PC-9 (cell line): ENCODE measurements around the gene ARPC4. TPM values are rescaled to one million over a fixed set of nuclear protein-coding genes. Genes with fewer than 3 reads are reported as not detected.

Experiments used
- BruUV-seq: library from RNA; stranded (reverse); fragments of 400-500 nt; replicated peaks from 2 replicates; lab custom pipeline; 2021; lab: Mats Ljungman, UMichigan
- CTCF ChIA-PET: fragments of 300-600 bp; sonication (Branson Sonifier 250); formaldehyde crosslinking; loops from one replicate; lab custom pipeline; 2022; ENCODE audit warnings: antibody characterized with exemption; lab: Charles Lee
- POLR2A ChIA-PET: fragments of 300-600 bp; sonication (Branson Sonifier 250); formaldehyde crosslinking; loops from one replicate; lab custom pipeline; 2022; ENCODE audit warnings: antibody characterized with exemption; ENCODE audit not compliant: unreplicated experiment; lab: Charles Lee
- DNase-seq, 2 experiments: peaks; one replicate each; pipeline versions ENCODE4 v3.0.0 to v3.0.0-alpha.2; 2015 to 2022; ENCODE audit warnings: mixed read lengths in 1 of 2
- H2AFZ ChIP-seq: fragments of 200-600 bp; sonication (generic); 2 replicates; pipeline ENCODE4 v1.8.1; 2017; ENCODE audit warnings: antibody characterized with exemption
- H3F3A ChIP-seq: fragments of 200-600 bp; sonication (generic); 2 replicates; pipeline ENCODE4 v1.8.1; 2017; ENCODE audit warnings: antibody characterized with exemption, mild to moderate bottlenecking, low read depth; ENCODE audit not compliant: insufficient read depth
- H3K27ac ChIP-seq: fragments of 200-600 bp; sonication (generic); 2 replicates; pipeline ENCODE4 v1.6.1; 2016; ENCODE audit warnings: mixed run types
- H3K27me3 ChIP-seq: fragments of 200-600 bp; sonication (generic); 2 replicates; pipeline ENCODE4 v1.6.1; 2016; ENCODE audit warnings: low read depth, mixed run types; ENCODE audit not compliant: insufficient read depth
- H3K36me3 ChIP-seq: fragments of 200-600 bp; sonication (generic); 2 replicates; pipeline ENCODE4 v1.6.1; 2016; ENCODE audit warnings: low read depth, mixed run types
- H3K4me1 ChIP-seq: fragments of 200-600 bp; sonication (generic); replicated peaks from 2 replicates; pipeline ENCODE4 v1.6.1; 2016; ENCODE audit warnings: mixed run types; ENCODE audit not compliant: insufficient read depth
- H3K4me2 ChIP-seq: fragments of 200-600 bp; sonication (generic); 2 replicates; pipeline ENCODE4 v1.6.1; 2017; ENCODE audit warnings: mixed run types
- H3K4me3 ChIP-seq: fragments of 200-600 bp; sonication (generic); 2 replicates; pipeline ENCODE4 v1.6.1; 2016; ENCODE audit warnings: mixed run types
- H3K79me2 ChIP-seq: fragments of 200-600 bp; sonication (generic); 2 replicates; pipeline ENCODE4 v1.6.1; 2017; ENCODE audit warnings: low read depth, mixed run types
- H3K9me2 ChIP-seq: fragments of 200-600 bp; sonication (generic); 2 replicates; pipeline ENCODE4 v1.8.1; 2017; ENCODE audit warnings: mild to moderate bottlenecking; ENCODE audit not compliant: insufficient read depth
- H3K9me3 ChIP-seq: fragments of 200-600 bp; sonication (generic); 2 replicates; pipeline ENCODE4 v1.8.1; 2016; ENCODE audit warnings: low read depth; ENCODE audit not compliant: insufficient read depth
- H4K20me1 ChIP-seq: fragments of 200-600 bp; sonication (generic); 2 replicates; pipeline ENCODE4 v1.8.1; 2017; ENCODE audit not compliant: insufficient read depth
- EZH2 ChIP-seq: fragments of 200-600 bp; sonication (generic); IDR thresholded peaks from 2 replicates; pipeline ENCODE4 v1.8.0; 2017; ENCODE audit warnings: antibody characterized with exemption, low read depth
- intact Hi-C: fragments of 100-400 bp; cut with micrococcal nuclease; formaldehyde crosslinking; loops from one replicate; pipeline ENCODE4 v1.10.0; 2022; ENCODE audit not compliant: unreplicated experiment
- total RNA-seq: library from RNA; stranded (reverse); gene quantifications from 2 replicates; pipeline ENCODE4 v1.2.3, GENCODE V29; 2021
- TF ChIP-seq, protein P1 (sequence below): fragments of 200-600 bp; sonication (generic); conservative IDR thresholded peaks from 2 replicates; pipeline ENCODE4 v1.6.1; 2017; ENCODE audit warnings: mixed run types, antibody characterized with exemption, mild to moderate bottlenecking, moderate library complexity

The ARPC4 gene
- total RNA-seq, 1 experiment from 2014 or later = 127 TPM

DNA sequence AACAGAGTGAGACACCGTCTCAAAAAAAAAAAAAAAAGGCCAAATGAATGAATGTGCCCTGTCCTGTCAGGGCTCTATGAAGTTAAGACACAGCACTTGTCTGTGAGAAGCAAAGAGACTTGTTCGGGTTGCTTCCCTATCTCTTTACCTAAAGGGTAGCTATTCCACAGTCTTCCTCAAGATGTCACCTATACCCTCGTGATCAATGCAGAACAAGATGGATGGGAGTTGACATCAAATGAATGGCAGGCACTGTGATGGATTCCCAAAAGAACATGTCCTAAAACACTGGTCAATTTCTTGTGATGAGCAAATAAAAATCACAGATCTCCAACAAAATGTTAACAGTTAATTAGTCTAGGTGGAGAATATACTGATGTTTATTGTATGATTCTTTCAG is 10.1 kb upstream of the ARPC4 start:
- 0 out of 2 replicates have a peak, but pooled peaks cover 3% of the 10 kb centered on the region for H3F3A ChIP-seq
- H3K4me3 ChIP-seq = no peak overlapping the region
- no peaks in the 10 kb centered on the region for H3K9me2 ChIP-seq
- H4K20me1 ChIP-seq = no peaks in the 10 kb centered on the region
- H3K36me3 ChIP-seq = peaks cover 11% of the 10 kb centered on the region
- no peak overlapping the region for H3K4me2 ChIP-seq
- H3K9me3 ChIP-seq = no peaks in the 10 kb centered on the region
- POLR2A ChIA-PET = no interaction called here
- no peak overlapping the region for H3K27ac ChIP-seq
- no peak for TF ChIP-seq EZH2
- TF ChIP-seq, protein P1, sequence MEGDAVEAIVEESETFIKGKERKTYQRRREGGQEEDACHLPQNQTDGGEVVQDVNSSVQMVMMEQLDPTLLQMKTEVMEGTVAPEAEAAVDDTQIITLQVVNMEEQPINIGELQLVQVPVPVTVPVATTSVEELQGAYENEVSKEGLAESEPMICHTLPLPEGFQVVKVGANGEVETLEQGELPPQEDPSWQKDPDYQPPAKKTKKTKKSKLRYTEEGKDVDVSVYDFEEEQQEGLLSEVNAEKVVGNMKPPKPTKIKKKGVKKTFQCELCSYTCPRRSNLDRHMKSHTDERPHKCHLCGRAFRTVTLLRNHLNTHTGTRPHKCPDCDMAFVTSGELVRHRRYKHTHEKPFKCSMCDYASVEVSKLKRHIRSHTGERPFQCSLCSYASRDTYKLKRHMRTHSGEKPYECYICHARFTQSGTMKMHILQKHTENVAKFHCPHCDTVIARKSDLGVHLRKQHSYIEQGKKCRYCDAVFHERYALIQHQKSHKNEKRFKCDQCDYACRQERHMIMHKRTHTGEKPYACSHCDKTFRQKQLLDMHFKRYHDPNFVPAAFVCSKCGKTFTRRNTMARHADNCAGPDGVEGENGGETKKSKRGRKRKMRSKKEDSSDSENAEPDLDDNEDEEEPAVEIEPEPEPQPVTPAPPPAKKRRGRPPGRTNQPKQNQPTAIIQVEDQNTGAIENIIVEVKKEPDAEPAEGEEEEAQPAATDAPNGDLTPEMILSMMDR = peak; percentile 38
- no peaks in the 10 kb centered on the region for H3K4me1 ChIP-seq
- H3K27me3 ChIP-seq = no peaks in the 10 kb centered on the region
- CTCF ChIA-PET = no interaction called here
- no peaks in the 10 kb centered on the region for H3K79me2 ChIP-seq
- no peak overlapping the region for H2AFZ ChIP-seq
- no TSS peak for BruUV-seq
- no peak for DNase-seq
- intact Hi-C loops = no loop called here

DNA sequence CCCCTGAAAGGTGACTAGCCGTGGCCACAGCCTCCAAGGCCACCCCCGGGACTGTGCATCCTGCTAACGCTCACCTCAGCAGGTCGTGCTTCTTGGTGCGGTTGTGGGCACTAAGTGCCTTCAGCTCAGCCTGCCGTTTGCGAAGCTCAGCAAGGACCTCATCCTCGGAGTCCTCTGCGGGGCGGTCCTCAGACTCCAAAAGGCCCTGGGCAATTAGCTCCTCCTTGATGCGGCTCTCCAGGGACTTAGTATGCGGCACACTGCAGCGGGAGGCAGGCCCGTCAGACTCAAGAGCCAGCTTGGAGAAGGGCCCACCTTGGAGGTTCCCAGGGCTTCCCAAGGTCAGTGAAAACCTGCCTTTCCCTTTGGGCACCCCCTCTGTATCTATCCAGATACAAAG is 8.9 kb upstream of the ARPC4 start:
- Histone ChIP-seq H3K27ac (no peak overlapping the region), H3K36me3 (peaks cover 11% of the 10 kb centered on the region), H2AFZ (no peak overlapping the region), H3K27me3 (no peaks in the 10 kb centered on the region), H3F3A (0 out of 2 replicates have a peak, but pooled peaks cover 3% of the 10 kb centered on the region), H3K4me3 (no peak overlapping the region), H3K9me2 (no peaks in the 10 kb centered on the region), H3K79me2 (no peaks in the 10 kb centered on the region), H3K9me3 (no peaks in the 10 kb centered on the region), H3K4me2 (no peak overlapping the region), H3K4me1 (no peaks in the 10 kb centered on the region), H4K20me1 (no peaks in the 10 kb centered on the region)
- TF ChIP-seq EZH2 = no peak
- ChIA-PET POLR2A (no interaction called here), CTCF (no interaction called here)
- intact Hi-C loops = no loop called here
- no TSS peak for BruUV-seq
- no peak for DNase-seq

DNA sequence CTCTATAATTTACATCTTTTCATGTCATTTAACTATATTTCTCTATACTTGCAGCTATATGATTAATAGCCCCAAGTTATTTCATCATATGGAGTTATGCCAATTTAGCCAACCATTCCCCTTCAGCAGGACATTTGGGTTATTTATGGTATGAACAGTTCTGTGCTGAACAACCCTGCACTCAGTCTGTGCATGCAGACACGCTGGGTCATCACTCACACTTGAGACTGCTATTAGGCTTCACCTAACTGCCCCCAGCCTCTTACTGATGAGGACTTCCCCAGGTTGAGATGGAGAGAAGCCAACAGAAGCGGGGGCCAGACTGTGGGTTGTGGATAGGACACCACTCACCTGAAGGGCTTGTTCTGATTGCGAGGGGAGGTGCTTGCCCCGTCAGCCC is 7.9 kb upstream of the ARPC4 start:
- no peak overlapping the region for H2AFZ ChIP-seq
- H3K9me3 ChIP-seq = no peaks in the 10 kb centered on the region
- peaks cover 15% of the 10 kb centered on the region for H3K36me3 ChIP-seq
- H3K27ac ChIP-seq = no peak overlapping the region
- no peaks in the 10 kb centered on the region for H4K20me1 ChIP-seq
- H3K4me2 ChIP-seq = no peak overlapping the region
- intact Hi-C loops = no loop called here
- no peaks in the 10 kb centered on the region for H3K4me1 ChIP-seq
- POLR2A ChIA-PET = no interaction called here
- no peaks in the 10 kb centered on the region for H3K79me2 ChIP-seq
- no peak for DNase-seq
- H3K27me3 ChIP-seq = no peaks in the 10 kb centered on the region
- H3F3A ChIP-seq = 0 out of 2 replicates have a peak, but pooled peaks cover 3% of the 10 kb centered on the region
- TF ChIP-seq, protein P1 = no peak
- no peak for TF ChIP-seq EZH2
- CTCF ChIA-PET = no interaction called here
- BruUV-seq = no TSS peak
- no peaks in the 10 kb centered on the region for H3K9me2 ChIP-seq
- H3K4me3 ChIP-seq = no peak overlapping the region

DNA sequence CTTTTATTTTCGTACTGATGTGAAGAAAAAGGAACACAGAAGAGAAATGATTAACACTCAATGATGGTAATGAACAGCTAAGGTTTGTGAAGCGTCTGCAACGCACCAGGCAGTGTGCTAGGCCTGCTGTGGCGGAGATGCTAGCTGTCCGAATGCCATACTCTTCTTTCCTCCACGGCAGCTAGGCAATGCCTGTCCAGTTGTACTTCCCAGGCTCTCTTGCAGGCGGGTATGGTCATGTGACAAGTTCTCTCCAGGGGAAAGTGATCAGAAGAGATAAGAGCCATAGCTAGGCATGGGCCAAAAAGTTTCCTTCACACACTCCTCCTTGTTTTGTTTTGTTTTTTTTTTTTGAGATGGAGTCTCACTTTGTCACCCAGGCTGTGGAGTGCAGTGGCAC is 7.3 kb upstream of the ARPC4 start:
- Histone ChIP-seq H3K9me2 (no peaks in the 10 kb centered on the region), H3K36me3 (peaks cover 21% of the 10 kb centered on the region), H3K79me2 (no peaks in the 10 kb centered on the region), H3K27me3 (no peaks in the 10 kb centered on the region), H3K4me1 (no peaks in the 10 kb centered on the region), H2AFZ (no peak overlapping the region), H3F3A (0 out of 2 replicates have a peak, but pooled peaks cover 3% of the 10 kb centered on the region), H3K9me3 (no peaks in the 10 kb centered on the region), H3K4me2 (no peak overlapping the region), H3K27ac (no peak overlapping the region), H4K20me1 (no peaks in the 10 kb centered on the region), H3K4me3 (no peak overlapping the region)
- TF ChIP-seq EZH2 = no peak
- TF ChIP-seq, protein P1 = no peak
- DNase-seq = no peak
- intact Hi-C loops = no loop called here
- BruUV-seq = no TSS peak
- ChIA-PET POLR2A (no interaction called here), CTCF (no interaction called here)
